Stimulated activated CD4-positive, alpha-beta T cell treated with anti-CD3 and anti-CD28 coated beads, Interleukin-12 subunit alpha, Interleukin-12 subunit beta, amount 100 ng/mL, for 24 hours (primary cell): Measurements from ENCODE around the gene EIF5A.

Source experiments
- DNase-seq, 2 experiments: peaks; one replicate each; pipeline ENCODE4 v3.0.0-alpha.2; 2020; ENCODE audit warnings: low read depth in 2 of 2

Gene EIF5A

DNA sequence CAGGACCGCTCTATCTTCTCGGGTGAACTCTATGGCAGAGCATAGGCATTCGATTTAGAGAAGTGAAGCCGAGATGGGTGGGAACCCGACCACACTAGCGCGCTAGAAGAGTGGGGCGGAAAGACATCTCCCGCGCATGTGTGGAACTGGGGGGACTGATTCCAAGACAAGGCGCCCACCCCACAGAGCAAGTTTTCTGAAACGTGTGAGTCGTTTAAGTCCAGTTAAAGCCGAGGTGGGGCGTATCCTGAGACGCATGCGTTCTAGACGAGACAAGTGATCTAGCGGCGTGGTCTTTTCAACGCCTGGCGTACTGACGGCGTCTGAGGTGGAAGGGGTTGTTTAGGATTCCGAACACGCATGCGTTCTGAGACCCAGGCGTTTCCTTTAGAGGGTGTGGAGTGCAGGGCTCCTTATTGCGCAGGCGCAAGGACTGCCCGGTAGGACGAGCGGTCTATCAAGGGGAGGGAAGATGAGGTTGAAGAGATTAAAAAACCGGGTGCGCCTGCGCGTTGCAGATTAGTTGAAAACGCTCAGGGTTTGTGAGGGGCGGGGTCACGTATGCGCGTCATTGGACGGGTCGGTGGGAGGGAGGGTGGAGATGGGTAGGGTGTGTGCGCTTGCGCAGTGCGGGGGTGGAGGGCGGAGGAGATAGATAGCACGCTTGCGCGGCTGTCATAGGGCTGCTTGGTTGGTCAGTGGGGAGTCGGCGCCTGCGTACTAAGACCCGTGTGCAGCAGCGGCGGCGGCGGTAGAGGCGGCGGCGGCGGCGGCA lies at the start of gene EIF5A:
TSS of gene EIF5A (plus strand) at position 718 of the 775 bp plus-strand sequence. CDS start 2,008 bp downstream, outside the sequence.
- peak; percentile 100 for DNase-seq

GRCh38 chr17:7258731-7259554 lies 48.5 kb upstream of the EIF5A start:
- DNase-seq: no peak

GRCh38 chr17:7259555-7259889 lies 47.9 kb upstream of the EIF5A start:
- DNase-seq: no peak

GRCh38 chr17:7260151-7260550 lies 47.3 kb upstream of the EIF5A start:
- no peak for DNase-seq

- DNase-seq: peak in 1 of 2 experiments; percentile 35
Measured at GRCh38 chr17:7260651-7261378, 46.6 kb upstream of the EIF5A start.

- DNase-seq: no peak
Measured at GRCh38 chr17:7261379-7262191, 45.8 kb upstream of the EIF5A start.

DNA sequence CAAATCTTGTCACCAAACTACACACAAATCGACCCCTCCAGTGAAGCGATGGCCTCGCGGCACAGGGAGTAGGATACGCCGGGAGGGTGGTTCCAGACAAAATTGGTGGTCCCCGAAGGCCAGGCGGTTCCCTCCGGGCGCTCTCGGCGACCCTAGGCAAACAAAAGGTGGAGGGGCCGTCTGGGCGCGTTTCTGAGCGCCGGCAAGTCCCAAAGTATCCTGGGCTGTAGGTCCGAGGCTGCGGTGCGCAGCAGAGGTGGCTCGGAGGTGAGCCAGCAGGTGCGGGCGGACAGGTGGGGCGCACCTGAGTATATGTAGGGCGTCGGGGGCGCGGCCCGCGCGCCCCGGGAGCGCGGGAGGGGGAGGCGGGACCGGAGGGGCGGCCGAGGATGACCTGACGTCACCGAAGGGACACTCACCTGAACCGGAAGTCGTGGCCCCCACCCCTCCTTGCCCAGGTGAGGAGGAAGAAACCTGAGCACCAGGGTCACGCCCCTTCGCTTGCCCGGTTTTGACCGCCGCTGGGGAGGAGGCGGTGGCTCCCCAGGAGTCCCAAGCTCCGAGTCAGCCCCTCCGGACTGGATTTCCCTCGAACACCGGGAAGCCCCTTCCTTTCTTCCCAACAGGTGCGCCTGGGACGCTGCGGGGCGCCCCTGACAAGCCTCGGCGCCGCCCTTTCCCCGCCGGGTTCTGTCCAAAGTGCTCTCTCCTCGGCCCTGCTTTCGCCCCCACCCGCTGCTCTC lies 45.1 kb upstream of the EIF5A start, which contains the start of gene CLDN7:
TSS of gene CLDN7 (minus strand) at position 287 of the 743 bp plus-strand sequence. CDS start 435 bp downstream, outside the sequence.
- no peak for DNase-seq

DNA sequence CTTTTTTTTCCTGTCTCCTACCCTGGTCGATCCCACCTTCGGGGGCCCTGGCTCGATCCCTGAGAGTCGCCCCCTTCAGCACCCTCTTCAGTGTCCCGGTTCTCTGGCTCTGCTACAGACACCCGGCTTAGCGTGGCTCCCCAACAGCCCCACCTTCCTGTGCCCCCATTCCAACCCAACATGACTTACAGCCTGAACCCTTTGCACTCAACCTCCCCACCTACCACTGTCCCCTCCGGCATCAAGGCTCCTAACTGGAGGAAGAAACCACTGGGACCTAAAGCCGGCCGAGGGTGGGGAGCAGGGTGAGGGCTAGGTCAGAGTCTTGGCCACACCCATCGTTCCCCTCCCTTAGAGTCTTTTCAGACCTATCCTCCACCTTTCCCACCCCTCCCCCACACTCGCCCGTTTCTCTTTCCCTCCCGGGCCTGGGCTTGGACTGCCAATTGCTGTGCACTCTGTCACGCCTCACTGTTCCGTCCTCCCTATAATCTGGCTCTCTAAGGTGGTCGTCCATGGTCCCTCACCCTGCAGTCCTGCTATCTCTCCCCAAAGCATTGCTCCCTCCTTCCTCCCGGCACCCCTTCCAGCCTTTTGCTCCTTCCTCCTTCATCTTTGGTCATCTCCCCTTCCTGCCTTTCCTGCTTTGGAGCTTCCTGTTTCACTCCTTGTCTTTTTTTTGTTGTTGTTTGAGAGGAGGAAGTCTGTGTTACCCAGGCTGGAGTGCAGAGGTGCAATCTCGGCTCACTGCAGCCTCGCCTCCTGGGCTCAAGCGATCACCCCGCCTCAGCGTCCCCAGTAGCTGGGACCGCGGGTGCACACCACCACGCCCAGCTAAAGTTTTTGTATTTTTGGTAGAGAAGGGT lies 44.3 kb upstream of the EIF5A start:
- DNase-seq: no peak

- DNase-seq: no peak
Measured at GRCh38 chr17:7263801-7264078, 43.7 kb upstream of the EIF5A start.

- no peak for DNase-seq
Measured at GRCh38 chr17:7266784-7267183, 40.6 kb upstream of the EIF5A start.

DNA sequence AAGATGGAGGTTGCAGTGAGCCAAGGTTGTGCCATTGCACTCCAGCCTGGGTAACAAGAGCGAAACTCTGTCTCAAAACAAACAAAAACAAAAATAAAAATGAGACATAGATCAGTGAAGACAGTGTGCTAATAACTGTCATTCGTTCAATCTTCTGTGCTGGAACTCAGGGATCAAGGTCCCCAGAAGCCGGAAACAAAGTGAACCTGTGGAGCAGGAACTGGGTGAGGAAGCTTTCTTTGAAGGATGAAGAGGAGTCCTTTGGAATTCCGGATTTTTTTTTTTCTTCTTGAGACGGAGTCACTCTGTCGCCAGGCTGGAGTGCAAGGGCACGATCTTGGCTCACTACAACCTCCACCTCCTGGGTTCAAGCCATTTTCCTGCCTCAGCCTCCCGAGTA lies 28.0 kb upstream of the EIF5A start:
- no peak for DNase-seq

DNA sequence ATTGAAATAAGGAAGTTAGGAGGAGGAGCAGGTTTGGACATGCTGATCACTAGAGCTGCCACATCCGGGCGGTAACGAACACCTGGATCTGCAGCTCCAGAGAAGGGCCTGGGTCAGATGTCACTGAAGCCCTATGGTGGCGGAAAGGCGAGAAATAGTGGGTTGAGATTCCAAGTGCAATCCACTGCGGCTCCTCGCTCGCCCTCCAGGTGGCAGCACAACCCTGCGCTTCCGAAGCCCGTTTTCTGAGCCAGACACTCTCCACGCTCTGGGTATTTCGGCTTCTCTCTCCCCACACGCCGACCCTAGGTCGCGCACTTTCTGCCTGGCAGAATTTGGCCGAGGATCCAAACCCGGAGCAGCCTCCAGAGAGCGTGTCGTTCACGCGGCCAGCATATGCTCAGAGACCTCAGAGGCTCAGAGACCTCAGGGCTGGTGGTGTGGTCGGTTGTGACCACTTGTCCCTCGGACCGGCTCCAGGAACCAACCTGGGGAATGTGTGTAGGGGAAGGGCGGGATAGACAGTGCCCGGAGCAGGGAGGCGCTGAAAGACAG lies 26.8 kb upstream of the EIF5A start:
- peak; percentile 70 to 82 for DNase-seq

GRCh38 chr17:7281074-7281952 lies 26.1 kb upstream of the EIF5A start, which contains the start of gene SLC2A4:
Gene SLC2A4 (plus strand): TSS chr17:7281718. CDS start chr17:7281935, 217 bp downstream.
- peak; percentile 82 to 94 for DNase-seq

- DNase-seq: no peak
Measured at GRCh38 chr17:7281953-7282751, 25.3 kb upstream of the EIF5A start.

- DNase-seq: no peak
Measured at GRCh38 chr17:7282752-7283321, 24.6 kb upstream of the EIF5A start.

- no peak for DNase-seq
Measured at GRCh38 chr17:7283471-7284216, 23.8 kb upstream of the EIF5A start.

DNA sequence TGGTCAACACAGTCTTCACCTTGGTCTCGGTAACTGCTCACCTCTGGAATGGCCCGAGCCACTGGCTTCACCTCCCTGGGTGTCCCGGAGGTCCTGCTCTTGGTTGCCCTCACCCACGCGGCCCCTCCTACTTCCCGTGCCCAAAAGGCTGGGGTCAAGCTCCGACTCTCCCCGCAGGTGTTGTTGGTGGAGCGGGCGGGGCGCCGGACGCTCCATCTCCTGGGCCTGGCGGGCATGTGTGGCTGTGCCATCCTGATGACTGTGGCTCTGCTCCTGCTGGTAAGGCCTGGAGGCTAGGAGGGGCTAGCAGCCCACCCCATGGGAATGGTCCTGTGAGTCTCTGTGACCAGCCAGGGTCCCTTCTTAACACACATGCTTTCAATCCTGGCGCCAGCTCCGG lies 22.5 kb upstream of the EIF5A start:
- DNase-seq: no peak
